Measurements from ENCODE around the gene GNG7. TPM values are rescaled to one million over a fixed set of nuclear protein-coding genes. Genes with fewer than 3 reads are reported as not detected.
"Not testable (repeated sequence)": the region's sequence is repeated elsewhere in the genome, so short reads cannot be mapped to it uniquely, and the experiment has no call there.

The GNG7 gene
- total RNA-seq, 1 donor from 2014 or later: 8.5 TPM

GRCh38 chr19:2547721-2548120, 154.8 kb downstream of the GNG7 start:
- Mint-ChIP-seq H3K4me3 (no peak overlapping the region), H3K36me3 (no peaks in the 10 kb centered on the region), H3K27ac (no peak overlapping the region), H3K27me3 (ENCODE audit: low read depth) (no peaks in the 10 kb centered on the region), H3K9me3 (no peaks in the 10 kb centered on the region), H3K4me1 (peaks cover 32% of the 10 kb centered on the region)
- no peak for DNase-seq (ENCODE audit: low spot score in 2 of 2, unreplicated experiment in 2 of 2)
- no peak for TF ChIP-seq CTCF (IDR thresholded peaks at IDR 0.05; ENCODE audit: unreplicated experiment)

GRCh38 chr19:2547033-2547680, 155.3 kb downstream of the GNG7 start:
- DNase-seq (ENCODE audit: low spot score in 2 of 2, unreplicated experiment in 2 of 2): no peak
- H3K27me3 Mint-ChIP-seq (ENCODE audit: low read depth): no peaks in the 10 kb centered on the region
- H3K27ac Mint-ChIP-seq: peak overlapping the region; percentile 84
- no peak overlapping the region for H3K4me3 Mint-ChIP-seq
- no peaks in the 10 kb centered on the region for H3K36me3 Mint-ChIP-seq
- H3K9me3 Mint-ChIP-seq: no peaks in the 10 kb centered on the region
- no peak for TF ChIP-seq CTCF (IDR thresholded peaks at IDR 0.05; ENCODE audit: unreplicated experiment)
- peaks cover 37% of the 10 kb centered on the region for H3K4me1 Mint-ChIP-seq

- no peak for TF ChIP-seq CTCF (IDR thresholded peaks at IDR 0.05; ENCODE audit: unreplicated experiment)
- no peaks in the 10 kb centered on the region for H3K36me3 Mint-ChIP-seq
- H3K27ac Mint-ChIP-seq: peak overlapping the region; percentile 91
- H3K4me3 Mint-ChIP-seq: no peak overlapping the region
- peaks cover 41% of the 10 kb centered on the region for H3K4me1 Mint-ChIP-seq
- no peaks in the 10 kb centered on the region for H3K27me3 Mint-ChIP-seq (ENCODE audit: low read depth)
- no peak for DNase-seq (ENCODE audit: low spot score in 2 of 2, unreplicated experiment in 2 of 2)
- H3K9me3 Mint-ChIP-seq: no peaks in the 10 kb centered on the region
Observed at GRCh38 chr19:2546128-2547032, 156.1 kb downstream of the GNG7 start.

GRCh38 chr19:2545416-2546127, 156.9 kb downstream of the GNG7 start:
- H3K27ac Mint-ChIP-seq: peak overlapping the region; percentile 72
- H3K4me1 Mint-ChIP-seq: peaks cover 42% of the 10 kb centered on the region
- not testable (repeated sequence) for H3K4me3 Mint-ChIP-seq

GRCh38 chr19:2544576-2545415, 157.7 kb downstream of the GNG7 start:
- DNase-seq (ENCODE audit: low spot score in 2 of 2, unreplicated experiment in 2 of 2): no peak
- Mint-ChIP-seq H3K4me1 (peaks cover 48% of the 10 kb centered on the region), H3K36me3 (no peaks in the 10 kb centered on the region), H3K9me3 (no peaks in the 10 kb centered on the region), H3K27me3 (ENCODE audit: low read depth) (no peaks in the 10 kb centered on the region), H3K27ac (peak overlapping the region; percentile 99), H3K4me3 (no peak overlapping the region)
- TF ChIP-seq CTCF (IDR thresholded peaks at IDR 0.05; ENCODE audit: unreplicated experiment): no peak

More at GRCh38 chr19:2545416-2546127, 156.9 kb downstream of the GNG7 start:
- DNase-seq (ENCODE audit: low spot score in 2 of 2, unreplicated experiment in 2 of 2); H3K9me3 Mint-ChIP-seq; H3K36me3 Mint-ChIP-seq; H3K27me3 Mint-ChIP-seq (ENCODE audit: low read depth): not testable (repeated sequence)
